GM21367 (cell line): ENCODE data around the gene SATB2.

ENCODE experiments used
- ATAC-seq: cut with Tn5 transposase; IDR thresholded peaks from one replicate; pipeline ENCODE4 v1.9.1; 2021; ENCODE audit not compliant: unreplicated experiment

The SATB2 gene

DNA sequence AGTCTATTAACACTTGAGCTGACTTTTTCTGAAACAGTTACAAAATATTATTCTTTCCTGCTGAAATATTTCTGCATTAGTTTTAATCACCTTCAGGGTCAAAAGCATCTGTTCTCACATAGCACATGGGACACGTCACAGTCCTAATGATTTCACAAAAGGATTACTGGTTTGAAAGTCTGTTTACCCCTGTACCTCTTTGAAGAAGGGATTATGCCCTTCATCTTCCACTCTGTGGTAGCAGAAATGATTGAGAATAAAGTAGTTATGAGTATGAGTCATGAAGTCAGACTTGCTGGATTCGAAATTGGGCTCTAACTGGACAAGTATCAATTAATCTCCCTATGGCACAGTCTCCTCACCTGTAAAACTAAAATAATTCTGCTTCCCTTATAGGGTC lies 121.2 kb downstream of the SATB2 start:
- ATAC-seq: no peak

GRCh38 chr2:199335502-199335901 lies 122.2 kb downstream of the SATB2 start:
- no peak for ATAC-seq

DNA sequence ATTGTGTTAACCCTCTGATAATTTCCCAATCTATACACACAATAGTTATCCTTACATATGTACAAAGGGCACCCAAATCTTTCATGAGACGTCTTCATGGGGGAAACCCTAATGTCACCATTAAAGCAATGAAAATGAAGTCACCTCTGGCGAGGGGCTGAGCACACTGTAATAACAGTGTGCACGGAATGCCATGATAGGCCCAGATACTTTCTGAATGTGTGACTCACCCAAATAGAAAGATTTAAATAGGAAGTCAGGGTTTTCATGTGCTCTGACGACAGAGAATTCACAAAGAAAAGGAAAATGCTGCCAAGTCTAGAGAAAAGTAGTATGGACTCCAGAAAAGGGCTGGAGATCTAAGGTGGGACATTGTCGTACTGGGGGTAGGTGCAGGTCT lies 128.3 kb downstream of the SATB2 start:
- no peak for ATAC-seq

GRCh38 chr2:199329031-199329430 lies 128.7 kb downstream of the SATB2 start:
- ATAC-seq: no peak

GRCh38 chr2:199325881-199326280 lies 131.9 kb downstream of the SATB2 start:
- ATAC-seq: no peak

DNA sequence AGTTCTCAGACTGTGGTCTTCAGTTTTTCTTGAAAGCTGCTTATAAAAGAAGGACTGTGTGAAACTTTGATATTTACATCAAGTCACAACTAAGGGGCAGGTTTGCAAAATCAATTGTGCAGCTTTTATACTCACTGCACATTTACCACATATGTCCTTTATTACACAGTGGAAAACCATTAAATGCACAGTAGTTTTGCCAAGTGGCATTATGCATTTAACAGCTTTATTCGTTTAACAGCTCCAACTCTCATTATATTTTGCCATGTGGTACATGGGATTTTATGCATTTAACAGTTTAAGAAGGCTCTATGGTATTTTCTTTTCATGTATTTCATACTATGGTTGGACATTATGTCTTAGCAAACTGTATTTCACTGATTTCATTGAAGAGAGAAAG lies 135.6 kb downstream of the SATB2 start:
- ATAC-seq: no peak

GRCh38 chr2:199317646-199318045 lies 140.1 kb downstream of the SATB2 start:
- ATAC-seq: no peak

GRCh38 chr2:199316851-199317250 lies 140.9 kb downstream of the SATB2 start:
- ATAC-seq: no peak

DNA sequence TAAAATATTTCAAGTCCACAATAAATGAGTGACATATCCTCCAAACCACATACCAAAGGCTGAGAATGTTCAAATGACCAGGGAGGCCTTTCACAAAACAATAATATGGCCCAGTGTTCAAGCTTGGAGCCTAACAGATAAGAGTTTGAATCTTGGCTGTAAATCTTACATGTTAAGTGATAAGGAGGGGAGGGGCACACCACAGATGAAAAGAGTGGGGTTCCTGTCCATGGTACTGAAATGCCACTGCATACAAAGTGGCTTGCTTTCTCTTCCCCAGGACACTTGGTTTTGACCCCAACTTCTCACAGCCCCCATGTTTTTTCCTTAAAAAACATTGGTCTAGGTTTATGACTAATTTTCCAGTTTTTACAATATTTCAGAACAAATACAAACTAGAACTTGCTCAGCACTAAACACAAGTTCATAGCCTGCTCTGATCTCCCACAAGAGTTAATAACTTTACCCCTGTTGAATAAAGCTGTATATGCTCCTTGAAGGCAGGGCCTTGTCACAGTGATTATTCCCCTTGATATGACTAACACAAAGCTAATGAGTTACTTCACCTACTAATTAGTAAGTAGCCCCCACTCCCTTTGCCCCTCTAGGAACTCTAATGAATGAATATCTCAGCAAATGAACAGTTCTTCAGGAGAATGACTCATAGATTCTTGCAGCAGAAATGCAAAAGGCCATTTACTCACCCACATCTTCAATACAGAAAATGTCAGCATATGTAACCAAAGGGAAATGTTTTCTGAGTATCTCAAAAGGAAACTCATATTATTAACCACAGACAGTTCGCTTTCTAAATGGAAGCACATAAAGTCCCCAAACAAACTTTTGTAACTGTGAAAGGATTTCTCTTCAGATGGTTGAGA lies 142.2 kb downstream of the SATB2 start:
- no peak for ATAC-seq

- no peak for ATAC-seq
Observed at GRCh38 chr2:199312931-199313330, 144.8 kb downstream of the SATB2 start.

GRCh38 chr2:199310771-199311585 lies 146.8 kb downstream of the SATB2 start:
- no peak for ATAC-seq

DNA sequence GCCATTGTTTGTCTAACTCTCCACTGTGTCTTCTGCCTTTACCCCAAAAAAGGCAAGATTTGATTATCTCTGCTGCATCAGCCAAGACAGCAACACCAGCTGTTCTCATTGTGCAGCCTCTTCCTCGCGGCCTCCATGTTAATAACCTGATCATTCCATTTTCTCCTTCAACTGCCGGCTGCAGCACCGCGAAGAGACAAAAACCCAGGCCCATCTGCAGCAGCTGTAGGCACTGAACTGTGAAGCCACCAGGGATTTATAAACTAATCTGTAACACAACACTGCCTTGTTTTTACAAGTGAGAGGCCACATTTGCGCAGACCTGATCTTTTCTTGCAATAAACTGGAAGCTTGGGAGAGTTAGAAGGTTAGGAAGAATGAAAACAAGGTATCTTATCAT lies 147.8 kb downstream of the SATB2 start:
- no peak for ATAC-seq

- no peak for ATAC-seq
Observed at GRCh38 chr2:199309411-199309810, 148.3 kb downstream of the SATB2 start.

GRCh38 chr2:199308567-199308966 lies 149.2 kb downstream of the SATB2 start:
- no peak for ATAC-seq

DNA sequence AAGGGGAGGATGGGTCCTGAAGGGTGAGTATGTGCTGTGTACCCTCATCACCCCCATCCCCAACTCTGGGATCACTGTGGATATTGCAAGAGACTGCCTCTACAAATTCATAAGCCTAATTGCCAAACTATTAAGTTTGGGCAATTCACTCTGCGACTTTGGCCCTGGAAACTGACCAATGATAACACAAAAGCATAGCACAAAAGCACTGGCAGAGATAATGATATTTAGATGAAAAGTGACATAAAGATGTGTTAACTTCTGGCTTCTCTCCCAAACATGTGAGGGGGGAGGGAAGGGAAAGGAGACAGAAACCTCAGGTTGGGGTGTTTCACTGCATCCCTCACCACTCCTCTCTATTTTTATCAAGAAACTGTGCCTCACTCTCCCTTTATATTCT lies 150.3 kb downstream of the SATB2 start:
- no peak for ATAC-seq

DNA sequence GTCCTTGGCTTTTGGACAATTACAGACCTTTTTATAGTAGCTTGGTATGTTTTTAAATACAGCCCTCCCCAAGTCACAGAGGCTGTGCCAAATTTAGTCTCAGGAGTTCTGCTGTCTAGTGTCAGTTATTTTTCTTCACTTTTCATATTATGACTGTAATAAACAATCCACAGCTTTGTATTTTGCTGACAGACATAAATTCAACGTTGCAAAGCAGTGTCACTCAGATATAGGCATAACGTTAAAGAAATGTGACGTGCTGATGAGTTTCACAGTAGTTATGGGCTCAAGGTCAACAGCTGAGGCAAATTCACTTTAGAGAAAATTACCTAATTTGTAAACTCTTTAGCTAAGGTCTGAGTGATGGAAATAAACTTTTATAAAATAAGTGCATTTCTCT lies 151.6 kb downstream of the SATB2 start:
- no peak for ATAC-seq

DNA sequence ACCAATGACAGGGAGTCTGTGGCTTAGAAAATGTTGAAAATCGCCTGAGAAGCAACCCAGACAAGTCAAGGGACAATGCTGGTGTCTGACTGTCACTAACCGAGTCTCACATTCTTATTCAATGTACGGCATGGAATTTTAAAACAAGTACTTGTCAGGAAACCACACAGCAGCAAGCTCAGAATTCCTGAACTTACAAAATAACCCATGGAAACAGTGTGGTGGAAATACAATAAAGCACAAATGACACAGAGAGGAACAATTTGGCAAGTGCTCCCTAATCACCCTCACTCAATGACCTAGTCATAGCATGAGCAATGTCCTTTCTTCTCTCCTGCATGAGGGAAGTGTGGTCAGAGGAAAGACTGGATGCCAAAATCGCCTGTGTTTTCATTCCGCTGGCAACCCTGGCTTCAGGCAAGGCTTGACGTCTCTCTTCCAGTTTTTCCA lies 154.0 kb downstream of the SATB2 start:
- ATAC-seq: no peak

DNA sequence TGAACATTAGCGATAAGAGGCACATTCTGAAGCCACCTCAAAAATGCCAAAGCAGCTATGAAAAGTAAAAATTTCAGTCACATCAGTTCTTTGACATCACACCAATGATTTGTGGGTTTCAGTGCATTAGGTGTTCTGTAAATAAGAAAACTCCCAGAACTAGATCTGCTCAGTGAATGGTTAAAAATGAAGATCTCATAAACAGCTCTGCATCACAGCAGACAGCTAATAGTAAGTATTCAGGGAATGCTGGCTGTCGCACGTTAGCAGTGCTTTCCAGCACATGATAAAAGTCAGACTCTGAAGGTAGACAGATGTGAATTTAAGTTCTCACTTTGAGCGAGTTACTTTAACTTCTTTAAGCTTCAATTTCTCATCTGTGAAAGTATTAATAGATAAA lies 154.9 kb downstream of the SATB2 start:
- no peak for ATAC-seq

DNA sequence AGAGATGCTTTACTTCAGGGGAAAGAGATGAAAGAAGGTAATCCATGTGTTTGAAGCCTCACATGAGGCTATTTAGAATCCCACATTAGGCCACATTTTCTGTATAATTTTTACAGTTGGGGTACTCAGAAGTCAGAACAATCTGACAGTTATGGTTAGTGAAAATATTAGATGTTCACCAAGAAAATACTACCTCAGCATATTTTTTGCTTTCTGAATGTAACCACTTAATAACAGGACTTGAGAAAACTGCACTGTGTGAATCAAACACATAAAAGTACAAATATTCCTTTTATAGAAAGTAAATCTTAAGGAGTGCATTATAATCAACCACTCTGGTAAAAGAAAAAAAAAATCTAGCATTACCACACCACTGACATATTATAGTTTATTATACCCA lies 169.3 kb downstream of the SATB2 start:
- no peak for ATAC-seq

- no peak for ATAC-seq
Observed at GRCh38 chr2:199282309-199282708, 175.4 kb downstream of the SATB2 start.

DNA sequence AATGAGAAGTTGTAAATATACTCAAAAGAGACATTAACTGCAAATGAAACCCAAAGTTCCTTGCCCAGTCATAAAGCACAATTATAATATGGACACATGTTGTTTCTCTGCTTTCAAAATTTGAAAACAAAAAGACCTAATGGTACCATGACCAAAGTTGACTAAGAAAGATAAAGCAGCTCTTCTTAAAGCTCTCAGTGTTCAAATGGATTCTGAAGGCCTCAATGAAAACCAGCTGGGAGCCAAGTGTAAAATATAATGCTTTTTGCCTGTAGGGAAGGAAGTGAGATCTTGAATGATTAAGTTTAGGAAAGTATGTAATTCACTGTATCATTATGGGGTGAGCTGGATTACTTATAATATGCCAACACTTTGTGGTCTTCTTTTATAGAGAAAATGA lies 178.6 kb downstream of the SATB2 start:
- no peak for ATAC-seq

- ATAC-seq: no peak
Observed at GRCh38 chr2:199278099-199278498, 179.6 kb downstream of the SATB2 start.
